ENCODE measurements around the gene SMIM24. TPM values are rescaled to one million over a fixed set of nuclear protein-coding genes. Genes with fewer than 3 reads are reported as not detected.

The SMIM24 gene
- total RNA-seq, 1 donor from 2014 or later = not detected

GRCh38 chr19:3479834-3480215, 500 bp downstream of the SMIM24 start:
- Histone ChIP-seq H3K9me3 (no peaks in the 10 kb centered on the region), H3K36me3 (no peaks in the 10 kb centered on the region), H3K4me1 (no peaks in the 10 kb centered on the region), H3K4me3 (no peak overlapping the region), H3K27ac (no peak overlapping the region), H3K27me3 (peaks cover 2% of the 10 kb centered on the region)
- DNase-seq (ENCODE audit: low spot score in 2 of 2) = no peak
- no peak for TF ChIP-seq CTCF (IDR thresholded peaks at IDR 0.05)
- intact Hi-C loops (cut with DNase I) = no loop called here

GRCh38 chr19:3479177-3479833, 1.0 kb downstream of the SMIM24 start:
- TF ChIP-seq CTCF (IDR thresholded peaks at IDR 0.05) = no peak
- Histone ChIP-seq H3K9me3 (no peaks in the 10 kb centered on the region), H3K36me3 (no peaks in the 10 kb centered on the region), H3K4me3 (no peak overlapping the region), H3K4me1 (no peaks in the 10 kb centered on the region), H3K27me3 (peaks cover 2% of the 10 kb centered on the region), H3K27ac (no peak overlapping the region)
- intact Hi-C loops (cut with DNase I) = no loop called here
- DNase-seq (ENCODE audit: low spot score in 2 of 2) = no peak

GRCh38 chr19:3478409-3479176, 1.7 kb downstream of the SMIM24 start:
- Histone ChIP-seq H3K9me3 (no peaks in the 10 kb centered on the region), H3K36me3 (no peaks in the 10 kb centered on the region), H3K27me3 (peaks cover 2% of the 10 kb centered on the region), H3K4me3 (no peak overlapping the region), H3K4me1 (no peaks in the 10 kb centered on the region), H3K27ac (no peak overlapping the region)
- TF ChIP-seq CTCF (IDR thresholded peaks at IDR 0.05) = no peak
- DNase-seq (ENCODE audit: low spot score in 2 of 2) = no peak
- intact Hi-C loops (cut with DNase I) = no loop called here

- Histone ChIP-seq H3K36me3 (no peaks in the 10 kb centered on the region), H3K27ac (no peak overlapping the region), H3K4me3 (no peak overlapping the region), H3K27me3 (peaks cover 2% of the 10 kb centered on the region), H3K4me1 (no peaks in the 10 kb centered on the region), H3K9me3 (no peaks in the 10 kb centered on the region)
- DNase-seq (ENCODE audit: low spot score in 2 of 2) = no peak
- TF ChIP-seq CTCF (IDR thresholded peaks at IDR 0.05) = no peak
- intact Hi-C loops (cut with DNase I) = no loop called here
Observed at GRCh38 chr19:3477951-3478350, 2.4 kb downstream of the SMIM24 start.

- H3K27me3 ChIP-seq = peaks cover 2% of the 10 kb centered on the region
- intact Hi-C loops (cut with DNase I) = no loop called here
Observed at GRCh38 chr19:3477506-3477905, 2.8 kb downstream of the SMIM24 start.

More at GRCh38 chr19:3477506-3477905, 2.8 kb downstream of the SMIM24 start:
- H3K36me3 ChIP-seq = no peaks in the 10 kb centered on the region
- TF ChIP-seq CTCF (IDR thresholded peaks at IDR 0.05) = no peak
- no peak overlapping the region for H3K27ac ChIP-seq
- no peak for DNase-seq (ENCODE audit: low spot score in 2 of 2)
- no peaks in the 10 kb centered on the region for H3K9me3 ChIP-seq
- H3K4me1 ChIP-seq = peaks cover 0 to 4% of the 10 kb centered on the region in 2 donors
- no peak overlapping the region for H3K4me3 ChIP-seq
